ENCODE results near the gene CDKL4.

DNA sequence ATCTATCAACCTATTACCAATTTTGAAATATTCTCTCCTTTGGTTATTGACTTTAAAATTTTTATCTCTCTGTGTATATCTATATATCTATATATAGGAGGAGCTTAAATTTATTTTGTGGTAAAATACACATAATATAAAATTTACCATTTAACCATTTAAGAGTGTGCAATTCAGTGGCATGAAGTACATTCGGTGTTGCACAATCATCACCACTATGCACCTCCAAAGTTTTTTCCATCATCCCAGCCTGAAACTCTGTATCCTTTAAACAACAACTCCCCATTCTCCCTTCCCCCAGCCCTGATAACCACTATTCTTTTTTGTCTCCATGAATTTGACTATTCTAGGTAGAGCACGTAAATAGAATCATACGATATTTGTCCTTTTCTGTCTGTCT lies 49.1 kb downstream of the CDKL4 start:
- TF ChIP-seq, protein P1, sequence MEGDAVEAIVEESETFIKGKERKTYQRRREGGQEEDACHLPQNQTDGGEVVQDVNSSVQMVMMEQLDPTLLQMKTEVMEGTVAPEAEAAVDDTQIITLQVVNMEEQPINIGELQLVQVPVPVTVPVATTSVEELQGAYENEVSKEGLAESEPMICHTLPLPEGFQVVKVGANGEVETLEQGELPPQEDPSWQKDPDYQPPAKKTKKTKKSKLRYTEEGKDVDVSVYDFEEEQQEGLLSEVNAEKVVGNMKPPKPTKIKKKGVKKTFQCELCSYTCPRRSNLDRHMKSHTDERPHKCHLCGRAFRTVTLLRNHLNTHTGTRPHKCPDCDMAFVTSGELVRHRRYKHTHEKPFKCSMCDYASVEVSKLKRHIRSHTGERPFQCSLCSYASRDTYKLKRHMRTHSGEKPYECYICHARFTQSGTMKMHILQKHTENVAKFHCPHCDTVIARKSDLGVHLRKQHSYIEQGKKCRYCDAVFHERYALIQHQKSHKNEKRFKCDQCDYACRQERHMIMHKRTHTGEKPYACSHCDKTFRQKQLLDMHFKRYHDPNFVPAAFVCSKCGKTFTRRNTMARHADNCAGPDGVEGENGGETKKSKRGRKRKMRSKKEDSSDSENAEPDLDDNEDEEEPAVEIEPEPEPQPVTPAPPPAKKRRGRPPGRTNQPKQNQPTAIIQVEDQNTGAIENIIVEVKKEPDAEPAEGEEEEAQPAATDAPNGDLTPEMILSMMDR (conservative IDR thresholded peaks at IDR 0.05; ENCODE audit: low read depth, low read length), result no peak
- TF ChIP-seq EZH2 (IDR thresholded peaks at IDR 0.05; ENCODE audit: borderline replicate concordance, low read depth, low read length, poor library complexity, severe bottlenecking), result no peak

Measured in A673 (cell line).